Epidermal melanocyte (primary cell): ENCODE measurements around the gene CNN2.

Experiments used
- DNase-seq: peaks from one replicate; pipeline ENCODE4 v3.0.0; 2011; ENCODE audit warnings: low spot score; ENCODE audit not compliant: insufficient read length

The CNN2 gene

DNA sequence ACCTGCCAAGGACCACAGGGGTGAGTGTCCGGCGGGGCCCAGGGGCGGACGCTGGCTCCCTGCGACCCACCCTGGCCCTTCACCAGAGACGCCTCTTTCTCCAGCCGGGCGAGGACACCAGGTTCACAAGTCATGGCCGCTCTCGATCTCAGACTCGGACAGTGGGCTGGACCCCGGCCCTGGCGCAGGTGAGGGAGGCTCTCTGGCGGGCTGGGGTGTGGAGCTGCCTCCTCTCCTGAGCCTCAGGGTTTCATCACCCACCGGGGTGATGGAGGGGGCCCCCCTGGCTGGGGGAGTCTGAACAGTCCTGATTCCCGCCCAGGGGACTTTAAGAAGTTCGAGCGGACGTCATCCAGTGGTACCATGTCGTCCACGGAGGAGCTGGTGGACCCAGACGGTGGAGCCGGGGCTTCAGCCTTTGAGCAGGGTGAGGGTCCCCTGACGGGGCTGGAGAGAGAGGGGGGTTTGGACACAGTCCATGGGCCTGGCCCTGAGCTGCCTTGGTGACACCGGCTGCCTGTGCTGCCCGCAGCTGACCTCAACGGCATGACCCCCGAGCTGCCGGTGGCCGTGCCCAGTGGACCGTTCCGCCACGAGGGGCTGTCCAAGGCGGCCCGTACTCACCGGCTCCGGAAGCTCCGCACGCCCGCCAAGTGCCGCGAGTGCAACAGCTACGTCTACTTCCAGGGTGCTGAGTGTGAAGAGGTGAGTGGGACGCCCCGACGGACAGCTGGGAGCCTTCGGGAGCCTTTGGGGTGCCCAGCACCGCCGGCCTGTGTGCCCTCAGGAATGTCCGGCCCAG lies 54.2 kb downstream of the CNN2 start:
- DNase-seq, result no peak

GRCh38 chr19:1081301-1082164 lies 55.1 kb downstream of the CNN2 start:
- no peak for DNase-seq

DNA sequence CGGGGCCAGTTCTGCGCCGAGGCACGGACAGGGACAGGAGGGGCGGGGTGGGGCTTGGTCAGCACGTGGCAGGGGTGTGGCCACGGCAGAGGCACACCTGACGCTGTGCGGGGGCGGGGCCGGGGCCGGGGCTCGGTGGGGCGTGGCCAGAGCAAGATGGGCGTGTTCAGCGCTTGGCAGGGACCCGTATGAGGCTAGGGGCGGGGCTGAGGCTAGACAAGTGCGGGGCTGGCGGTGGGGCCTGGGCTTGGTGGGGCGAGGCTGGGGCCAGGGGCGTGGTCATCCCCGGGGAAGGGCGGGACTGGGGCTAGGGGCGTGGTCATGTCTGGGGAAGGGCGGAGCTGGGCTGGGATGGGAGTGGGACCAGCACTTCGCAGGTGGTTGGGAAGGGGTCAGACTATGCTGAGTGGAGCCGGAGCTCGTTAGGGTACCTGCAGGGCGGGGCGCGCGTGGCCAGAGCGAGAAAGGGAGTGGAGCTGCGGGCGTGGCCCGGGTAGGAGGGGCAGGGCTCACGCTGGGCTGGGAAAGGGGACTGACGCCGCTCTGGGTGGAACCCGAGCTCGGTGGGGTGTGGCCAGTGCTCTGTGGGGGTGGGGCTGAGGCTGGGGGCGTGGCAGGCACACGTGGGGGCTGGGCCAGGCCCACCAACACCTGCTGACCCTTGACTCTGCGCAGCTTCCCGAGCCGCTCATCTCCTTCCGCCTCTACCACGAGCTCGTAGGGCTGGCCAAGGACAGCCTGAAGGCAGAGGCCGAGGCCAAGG lies 55.9 kb downstream of the CNN2 start:
- peak; percentile 60 for DNase-seq

GRCh38 chr19:1082928-1083816 lies 56.8 kb downstream of the CNN2 start:
- DNase-seq, result no peak

DNA sequence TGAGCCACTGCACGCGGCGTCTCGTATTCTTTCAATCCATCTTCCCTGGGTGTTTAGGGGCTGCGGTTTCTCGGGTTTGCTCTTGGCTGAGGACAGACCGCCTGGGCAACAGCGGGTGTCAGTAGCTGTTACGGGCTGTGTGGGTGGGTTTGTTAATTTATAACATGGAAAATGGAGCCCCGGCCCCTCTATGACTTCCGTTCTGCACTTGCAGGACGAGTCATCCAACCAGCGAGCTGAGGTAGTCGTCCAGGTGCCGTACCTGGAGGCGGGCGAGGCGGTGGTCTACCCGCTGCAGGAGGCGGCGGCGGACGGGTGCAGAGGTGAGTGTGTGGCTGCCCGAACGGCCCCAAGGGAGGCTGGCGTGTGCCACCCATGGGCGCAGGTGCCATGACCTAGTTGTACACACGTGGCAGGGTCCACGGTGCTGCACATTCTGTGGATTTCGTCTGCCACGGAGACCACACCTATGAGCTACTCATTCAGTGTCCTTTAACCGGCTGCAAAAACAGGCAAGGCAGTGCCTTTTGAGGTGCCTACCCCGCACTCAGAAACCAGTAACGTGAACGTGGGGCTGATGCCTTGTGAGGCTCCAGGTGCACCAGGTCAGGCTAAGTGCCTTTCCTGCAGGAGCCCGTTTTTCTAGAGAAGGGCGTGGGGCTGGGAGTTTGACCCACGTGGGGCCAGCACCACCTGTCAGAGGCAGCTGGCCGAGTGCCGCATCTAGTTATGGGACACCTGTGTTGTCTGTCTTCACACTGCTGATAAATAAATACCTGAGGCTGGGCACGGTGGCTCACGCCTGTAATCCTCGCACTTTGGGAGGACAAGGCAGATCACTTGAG lies 57.8 kb downstream of the CNN2 start:
- no peak for DNase-seq

DNA sequence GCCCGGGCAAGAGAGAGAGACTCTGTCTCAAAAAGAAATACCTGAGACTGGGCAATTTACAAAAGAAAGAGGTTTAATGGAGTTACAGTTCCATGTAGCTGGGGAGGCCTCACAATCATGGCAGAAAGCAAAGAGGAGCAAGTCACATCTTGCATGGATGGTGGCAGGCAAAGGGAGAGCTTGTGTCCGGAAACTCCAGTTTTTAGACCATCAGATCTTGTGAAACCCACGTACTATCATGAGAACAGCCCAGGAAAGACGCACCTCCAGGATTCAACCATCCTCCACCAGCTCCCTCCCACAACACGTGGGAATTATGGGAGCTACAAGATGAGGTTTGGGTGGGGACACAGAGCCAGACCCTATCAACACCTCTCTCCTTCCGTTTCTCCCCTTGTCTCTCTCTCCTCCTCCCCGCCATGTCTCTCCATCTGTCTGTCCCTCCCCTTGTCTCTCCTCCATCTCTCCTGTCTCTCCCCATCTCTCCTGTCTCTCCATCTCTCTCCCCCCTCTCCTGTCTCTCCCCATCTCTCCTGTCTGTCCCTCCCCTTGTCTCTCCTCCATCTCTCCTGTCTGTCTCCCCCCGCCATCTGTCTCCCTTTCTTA lies 58.7 kb downstream of the CNN2 start:
- no peak for DNase-seq

DNA sequence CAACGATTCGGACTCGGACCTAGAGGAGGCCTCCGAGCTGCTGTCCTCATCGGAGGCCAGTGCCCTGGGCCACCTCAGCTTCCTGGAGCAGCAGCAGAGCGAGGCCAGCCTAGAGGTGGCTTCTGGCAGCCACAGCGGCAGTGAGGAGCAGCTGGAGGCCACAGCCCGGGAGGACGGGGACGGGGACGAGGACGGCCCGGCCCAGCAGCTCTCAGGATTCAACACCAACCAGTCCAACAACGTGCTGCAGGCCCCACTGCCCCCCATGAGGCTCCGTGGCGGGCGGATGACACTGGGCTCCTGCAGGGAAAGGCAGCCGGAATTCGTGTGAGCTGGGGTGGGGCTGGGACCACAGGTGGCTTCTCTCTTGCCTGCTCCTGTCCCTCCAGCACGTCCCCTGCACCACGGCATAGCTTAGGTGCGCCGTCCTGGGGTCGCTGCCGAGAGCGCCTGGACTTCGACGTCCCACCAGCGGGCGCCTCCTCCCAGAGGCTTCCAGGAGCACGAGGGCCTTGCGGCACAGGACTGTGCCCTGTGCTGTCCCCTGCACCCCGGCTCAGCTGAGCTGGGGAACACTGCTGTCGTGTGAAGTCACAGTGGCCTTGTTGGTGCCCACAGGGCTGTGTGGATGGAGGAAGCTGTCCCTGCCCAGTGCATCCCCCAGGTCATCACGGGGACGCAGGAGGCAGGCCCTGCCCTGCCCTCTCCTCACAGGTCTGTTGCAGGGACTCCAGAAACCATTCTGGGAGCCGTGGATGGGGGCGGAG lies 59.5 kb downstream of the CNN2 start:
- no peak for DNase-seq

- no peak for DNase-seq
These were observed 60.2 kb downstream of the CNN2 start for GRCh38 chr19:1086613-1087012.

GRCh38 chr19:1087813-1088415 lies 61.5 kb downstream of the CNN2 start:
- no peak for DNase-seq

DNA sequence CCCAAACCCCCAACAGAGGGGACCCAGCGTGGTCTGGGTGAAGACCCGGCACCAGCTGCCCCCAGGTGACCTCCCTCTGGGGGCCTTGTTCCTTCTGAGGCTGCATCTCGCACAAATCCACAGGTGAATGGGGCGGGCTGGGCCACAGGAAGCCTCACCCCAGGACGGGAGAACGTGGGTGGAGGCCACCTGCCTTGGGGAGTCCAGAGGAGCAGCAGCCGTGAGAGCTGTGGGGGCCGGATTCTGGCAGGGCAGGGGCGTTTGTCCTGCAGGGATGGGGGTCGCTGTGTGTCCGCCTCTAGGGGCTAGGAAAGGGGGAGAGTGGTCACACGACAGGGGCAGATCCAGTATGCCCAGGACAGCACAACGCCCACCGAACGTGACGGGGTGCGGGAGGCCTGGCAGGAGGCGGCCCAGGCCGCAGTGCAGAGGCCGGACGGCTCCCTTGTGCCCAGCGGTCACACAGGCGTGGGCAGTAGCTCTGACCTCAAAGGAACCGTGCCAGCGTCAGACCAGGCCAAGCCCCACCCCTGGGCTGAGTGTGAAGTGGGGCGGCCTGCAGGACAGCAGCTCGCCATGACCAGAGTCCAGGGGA lies 62.1 kb downstream of the CNN2 start:
- no peak for DNase-seq
